K562 (cell line): Measurements from ENCODE around the gene FAM219B. TPM values are rescaled to one million over a fixed set of nuclear protein-coding genes. Genes with fewer than 3 reads are reported as not detected.

ENCODE experiments used
- ADNP ChIP-seq: fragments of 200-800 bp; sonication (Bioruptor generic); IDR thresholded peaks from 2 replicates; pipeline ENCODE4 v1.6.1; 2016; ENCODE audit warnings: missing genetic modification characterization, missing compliant biosample characterization
- ATF4 ChIP-seq: fragments of 450-650 bp; formaldehyde crosslinking; IDR thresholded peaks from 2 replicates; pipeline ENCODE4 v1.4.0; 2022; ENCODE audit warnings: mild to moderate bottlenecking, moderate library complexity
- ATF7 ChIP-seq: fragments of 450-650 bp; IDR thresholded peaks from 2 replicates; pipeline ENCODE4 v1.7.1; 2014; ENCODE audit warnings: mild to moderate bottlenecking, moderate library complexity
- DLX4 ChIP-seq: fragments of 250-450 bp; sonication (Bioruptor Pico); IDR thresholded peaks from 2 replicates; pipeline ENCODE4 v1.6.1; 2021; ENCODE audit warnings: mild to moderate bottlenecking
- DMBX1 ChIP-seq: fragments of 250-450 bp; sonication (Bioruptor Pico); IDR thresholded peaks from 2 replicates; pipeline ENCODE4 v1.8.0; 2022; ENCODE audit warnings: inconsistent platforms, mild to moderate bottlenecking, moderate library complexity, borderline replicate concordance
- E2F6 ChIP-seq, 2 experiments: IDR thresholded peaks; 2 replicates each; pipeline ENCODE4 v1.6.1; 2011; ENCODE audit warnings: borderline replicate concordance in 1 of 2, control low read depth in 1 of 2, low read depth in 1 of 2, low read length in 1 of 2, mild to moderate bottlenecking in 1 of 2, mixed read lengths in 1 of 2, moderate library complexity in 1 of 2; ENCODE audit not compliant: insufficient read depth in 1 of 2, insufficient read length in 1 of 2, poor library complexity in 1 of 2, severe bottlenecking in 1 of 2; ENCODE audit errors: extremely low read depth in 1 of 2
- NFIX ChIP-seq: fragments of 250-450 bp; sonication (Bioruptor Pico); IDR thresholded peaks from 2 replicates; pipeline ENCODE4 v1.4.0; 2020; ENCODE audit warnings: low read depth, mild to moderate bottlenecking, moderate library complexity
- PCBP1 ChIP-seq: fragments of 200-400 bp; formaldehyde crosslinking; IDR thresholded peaks from 2 replicates; pipeline ENCODE4 v1.6.1; 2018; ENCODE audit warnings: mild to moderate bottlenecking, low read depth, low read length; ENCODE audit not compliant: poor library complexity, severe bottlenecking
- PML ChIP-seq: IDR thresholded peaks from 2 replicates; pipeline ENCODE4 v1.6.1; 2012; ENCODE audit warnings: low read length, inconsistent platforms
- POLR2AphosphoS5 ChIP-seq: IDR thresholded peaks from 2 replicates; pipeline ENCODE4 v1.6.1; 2011; ENCODE audit warnings: mild to moderate bottlenecking, low read depth, low read length, moderate library complexity; ENCODE audit not compliant: control insufficient read depth, insufficient read depth
- POLR3G ChIP-seq: IDR thresholded peaks from 2 replicates; pipeline ENCODE4 v1.6.1; 2011; ENCODE audit not compliant: insufficient read length, insufficient replicate concordance; ENCODE audit errors: extremely low read depth
- RBM39 ChIP-seq: fragments of 200-400 bp; formaldehyde crosslinking; optimal IDR thresholded peaks from 2 replicates; pipeline ENCODE3; 2018; ENCODE audit warnings: low read depth, low read length
- SAFB2 ChIP-seq: fragments of 200-400 bp; formaldehyde crosslinking; IDR thresholded peaks from 2 replicates; pipeline ENCODE4 v1.6.1; 2018; ENCODE audit warnings: borderline replicate concordance, low read length, low read depth, moderate library complexity; ENCODE audit not compliant: severe bottlenecking
- SIX5 ChIP-seq, 2 experiments: IDR thresholded peaks; 2 replicates each; pipeline ENCODE4 v1.6.1; 2011; ENCODE audit warnings: low read length in 2 of 2, borderline replicate concordance in 1 of 2, low read depth in 1 of 2, mild to moderate bottlenecking in 1 of 2, moderate library complexity in 1 of 2; ENCODE audit not compliant: insufficient read depth in 1 of 2
- STAG1 ChIP-seq: sonication (generic); formaldehyde crosslinking; IDR thresholded peaks from 2 replicates; pipeline ENCODE4 v1.5.0; 2020; ENCODE audit warnings: missing genetic modification reagents, borderline replicate concordance
- TAF7 ChIP-seq: fragments of 450-650 bp; IDR thresholded peaks from 2 replicates; pipeline ENCODE4 v1.6.1; 2016; ENCODE audit warnings: missing genetic modification characterization, missing compliant biosample characterization
- ZBTB26 ChIP-seq: fragments of 450-650 bp; formaldehyde crosslinking; IDR thresholded peaks from 2 replicates; pipeline ENCODE4 v1.4.0; 2022; ENCODE audit warnings: missing genetic modification characterization
- ZNF124 ChIP-seq: sonication (generic); formaldehyde crosslinking; IDR thresholded peaks from 2 replicates; pipeline ENCODE4 v1.8.1; 2022; ENCODE audit warnings: missing genetic modification reagents
- ZNF140 ChIP-seq: fragments of 250-450 bp; sonication (Bioruptor Pico); IDR thresholded peaks from 2 replicates; pipeline ENCODE4 v1.8.0; 2021; ENCODE audit warnings: moderate library complexity, mild to moderate bottlenecking, inconsistent platforms
- ZNF511 ChIP-seq: sonication (generic); formaldehyde crosslinking; IDR thresholded peaks from 2 replicates; pipeline ENCODE4 v1.8.0; 2022; ENCODE audit warnings: mild to moderate bottlenecking, missing genetic modification reagents
- ZNF584 ChIP-seq: fragments of 200-800 bp; sonication (Bioruptor generic); IDR thresholded peaks from 2 replicates; pipeline ENCODE4 v1.6.1; 2016; ENCODE audit warnings: low read depth, mild to moderate bottlenecking, missing genetic modification characterization, missing compliant biosample characterization
- polyA plus RNA-seq, 8 experiments: library from polyadenylated mRNA; depleted of rRNA in 4 of 8; stranded (reverse) in 5 of 8; unstranded in 3 of 8; fragments of >200 nt; fragmentation: Nextera tagmentation in 2 of 8; fragmentation: Illumina TruSeq in 1 of 8; extraction: Ambion mirVana in 2 of 8; extraction: Trizol in 1 of 8; gene quantifications; 2 replicates each; pipeline versions ENCODE4 v1.2.1 to v1.2.3, GENCODE V29; 2011 to 2014; ENCODE audit warnings: inconsistent platforms in 1 of 8, missing spikeins in 1 of 8
- total RNA-seq, 7 experiments: library from RNA; depleted of rRNA in 6 of 7; stranded (reverse); fragments of >200 nt in 6 of 7; fragmentation: Illumina TruSeq in 2 of 7; extraction: Trizol in 2 of 7; gene quantifications; 2 replicates each; pipeline versions ENCODE4 v1.2.1 to v1.2.3, GENCODE V29; 2011 to 2021; ENCODE audit warnings: low replicate concordance in 1 of 7

Gene FAM219B
- total and polyA plus RNA-seq, 9 of the 15 experiments (the other 6 are each of a cell fraction or from before 2014, with no cell fraction given), result 6.8 to 50.4 (median 29.4) TPM

- peak; percentile 26 to 49 for TF ChIP-seq E2F6 (IDR thresholded peaks at IDR 0.05; ENCODE audit: borderline replicate concordance in 1 of 2, extremely low read depth in 1 of 2, insufficient read depth in 1 of 2, insufficient read length in 1 of 2, low read depth in 1 of 2, low read length in 1 of 2, poor library complexity in 1 of 2, severe bottlenecking in 1 of 2)
- no peak for TF ChIP-seq RBM39
- TF ChIP-seq DLX4 (CRISPR knock-in tag), result no peak
- peak; percentile 48 for TF ChIP-seq ATF7
- no peak for TF ChIP-seq STAG1 (CRISPR knock-in tag)
- no peak for TF ChIP-seq ADNP (tag)
- no peak for TF ChIP-seq PCBP1
- no peak for TF ChIP-seq ZBTB26 (CRISPR knock-in tag)
- no peak for TF ChIP-seq ZNF124
- TF ChIP-seq NFIX (CRISPR knock-in tag), result no peak
- no peak for TF ChIP-seq POLR3G
- TF ChIP-seq POLR2AphosphoS5, result peak; percentile 52
- peak; percentile 61; the same call in 1 of the 2 replicates for TF ChIP-seq PML
- peak; percentile 92 for TF ChIP-seq TAF7 (tag)
- no peak for TF ChIP-seq ATF4 (CRISPR knock-in tag)
- no peak for TF ChIP-seq SAFB2
- no peak for TF ChIP-seq ZNF584 (CRISPR knock-in tag)
- peak; percentile 88 to 90 for TF ChIP-seq SIX5 (IDR thresholded peaks at IDR 0.05; ENCODE audit: borderline replicate concordance in 1 of 2, insufficient read depth in 1 of 2, low read depth in 1 of 2, low read length in 2 of 2)
- no peak; the same call in 1 of the 2 replicates for TF ChIP-seq DMBX1 (CRISPR knock-in tag)
- TF ChIP-seq ZNF140 (CRISPR knock-in tag), result no peak
- TF ChIP-seq ZNF511 (CRISPR knock-in tag), result no peak
Observed at GRCh38 chr15:74889883-74890664, 16.6 kb downstream of the FAM219B start, which contains the start of gene MPI (continued).
